Activated naive CD4-positive, alpha-beta T cell treated with anti-CD3 and anti-CD28 coated beads, Interleukin-2, amount 50 U/mL, for 24 hours (primary cell): Measurements from ENCODE around the gene HAUS1.
"Not testable (repeated sequence)": the region's sequence is repeated elsewhere in the genome, so short reads cannot be mapped to it uniquely, and the experiment has no call there.

Experiments used
- H3K27ac Mint-ChIP-seq: one replicate; pipeline ENCODE4 v1.8.0; 2021; ENCODE audit warnings: mild to moderate bottlenecking, mixed read lengths
- H3K27me3 Mint-ChIP-seq: one replicate; pipeline ENCODE4 v1.8.0; 2021; ENCODE audit warnings: mixed read lengths
- H3K36me3 Mint-ChIP-seq: one replicate; pipeline ENCODE4 v1.8.0; 2021; ENCODE audit warnings: mixed read lengths
- H3K4me1 Mint-ChIP-seq: one replicate; pipeline ENCODE4 v1.8.0; 2021; ENCODE audit warnings: mixed read lengths
- H3K4me3 Mint-ChIP-seq: one replicate; pipeline ENCODE4 v1.8.0; 2021; ENCODE audit warnings: mild to moderate bottlenecking, mixed read lengths
- H3K9me3 Mint-ChIP-seq: one replicate; pipeline ENCODE4 v1.8.0; 2021; ENCODE audit warnings: mixed read lengths

The HAUS1 gene

DNA sequence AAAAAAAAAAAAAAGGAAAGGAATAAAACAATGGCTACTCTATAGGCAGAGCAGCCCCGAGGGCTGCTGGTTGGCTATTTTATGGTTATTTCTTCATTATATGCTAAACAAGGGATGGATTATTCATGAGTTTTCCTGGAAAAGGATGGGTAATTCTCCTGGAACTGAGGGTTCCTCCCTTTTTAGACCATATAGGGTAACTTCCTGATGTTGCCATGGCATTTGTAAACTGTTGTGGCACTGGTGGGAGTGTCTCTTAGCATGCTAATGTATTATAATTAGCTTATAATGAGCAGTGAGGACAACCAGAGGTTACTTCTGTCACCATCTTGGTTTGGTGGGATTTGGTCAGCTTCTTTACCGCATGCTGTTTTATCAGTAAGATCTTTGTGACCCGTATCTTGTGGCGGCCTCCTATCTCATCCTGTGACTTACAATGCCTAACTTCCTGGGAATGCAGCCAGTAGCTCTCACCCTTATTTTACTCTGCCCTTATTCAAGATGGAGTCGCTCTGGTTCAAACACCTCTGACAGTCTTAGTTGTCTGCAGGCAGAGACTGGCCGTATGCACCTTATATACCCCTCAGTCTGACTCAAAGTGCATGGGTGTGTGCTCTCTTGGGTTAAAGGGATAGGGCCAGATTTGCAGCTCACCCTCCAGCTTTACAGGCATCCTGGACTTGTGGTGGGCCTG, 57.7 kb downstream of the HAUS1 start:
- Mint-ChIP-seq H3K4me1 (peaks cover 50% of the 10 kb centered on the region), H3K27ac (no peak overlapping the region), H3K4me3 (no peak overlapping the region), H3K27me3 (no peaks in the 10 kb centered on the region), H3K9me3 (no peaks in the 10 kb centered on the region), H3K36me3 (no peaks in the 10 kb centered on the region)

DNA sequence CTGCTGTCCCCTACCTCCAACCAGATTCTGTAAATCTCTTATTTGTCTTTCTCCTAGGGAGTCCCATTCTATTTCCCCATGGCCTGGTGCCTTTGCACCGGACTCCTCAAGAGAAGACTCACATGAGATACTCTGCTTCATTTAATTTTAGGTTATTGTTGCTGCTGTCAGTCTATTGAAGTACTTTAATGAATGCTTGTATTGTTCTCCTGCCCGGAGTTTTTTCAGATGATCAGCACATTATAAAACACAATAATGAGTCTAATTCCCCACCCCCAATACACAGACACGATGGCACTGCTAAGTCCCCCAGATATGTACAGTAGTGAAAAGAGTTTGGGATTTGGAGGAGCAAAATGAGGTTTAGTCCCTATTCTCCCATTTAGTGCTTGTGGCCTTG, 58.9 kb downstream of the HAUS1 start:
- Mint-ChIP-seq H3K9me3 (no peaks in the 10 kb centered on the region), H3K36me3 (no peaks in the 10 kb centered on the region), H3K27ac (no peak overlapping the region), H3K4me1 (peaks cover 45% of the 10 kb centered on the region), H3K4me3 (no peak overlapping the region), H3K27me3 (no peaks in the 10 kb centered on the region)

GRCh38 chr18:46163941-46164499, 59.8 kb downstream of the HAUS1 start:
- Mint-ChIP-seq H3K4me1 (peaks cover 42% of the 10 kb centered on the region), H3K9me3 (no peaks in the 10 kb centered on the region), H3K27ac (no peak overlapping the region), H3K36me3 (no peaks in the 10 kb centered on the region), H3K4me3 (no peak overlapping the region), H3K27me3 (no peaks in the 10 kb centered on the region)

DNA sequence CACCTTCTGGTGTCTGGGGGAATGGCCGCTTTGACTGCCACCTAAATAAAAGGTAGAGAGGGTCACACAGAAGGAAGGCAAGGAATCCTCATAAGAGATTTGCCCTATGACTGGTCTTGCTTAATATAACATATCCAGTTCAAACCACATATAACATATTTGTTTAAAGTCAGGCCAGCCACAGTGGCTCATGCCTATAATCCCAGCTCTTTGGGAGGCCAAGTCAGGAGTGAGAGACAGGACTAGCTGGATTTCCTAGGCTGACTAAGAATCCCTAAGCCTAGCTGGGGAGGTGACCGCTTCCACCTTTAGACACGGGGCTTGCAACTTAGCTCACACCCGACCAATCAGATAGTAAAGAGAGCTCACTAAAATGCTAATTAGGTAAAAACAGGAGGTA, 60.3 kb downstream of the HAUS1 start:
- H3K27me3 Mint-ChIP-seq, H3K36me3 Mint-ChIP-seq, H3K9me3 Mint-ChIP-seq, H3K27ac Mint-ChIP-seq, H3K4me3 Mint-ChIP-seq: not testable (repeated sequence)
- H3K4me1 Mint-ChIP-seq = peaks cover 47% of the 10 kb centered on the region

GRCh38 chr18:46164920-46165319, 60.7 kb downstream of the HAUS1 start:
- H3K4me3 Mint-ChIP-seq = no peak overlapping the region
- no peaks in the 10 kb centered on the region for H3K27me3 Mint-ChIP-seq
- H3K9me3 Mint-ChIP-seq = no peaks in the 10 kb centered on the region
- no peak overlapping the region for H3K27ac Mint-ChIP-seq
- peaks cover 49% of the 10 kb centered on the region for H3K4me1 Mint-ChIP-seq
- H3K36me3 Mint-ChIP-seq = no peaks in the 10 kb centered on the region

DNA sequence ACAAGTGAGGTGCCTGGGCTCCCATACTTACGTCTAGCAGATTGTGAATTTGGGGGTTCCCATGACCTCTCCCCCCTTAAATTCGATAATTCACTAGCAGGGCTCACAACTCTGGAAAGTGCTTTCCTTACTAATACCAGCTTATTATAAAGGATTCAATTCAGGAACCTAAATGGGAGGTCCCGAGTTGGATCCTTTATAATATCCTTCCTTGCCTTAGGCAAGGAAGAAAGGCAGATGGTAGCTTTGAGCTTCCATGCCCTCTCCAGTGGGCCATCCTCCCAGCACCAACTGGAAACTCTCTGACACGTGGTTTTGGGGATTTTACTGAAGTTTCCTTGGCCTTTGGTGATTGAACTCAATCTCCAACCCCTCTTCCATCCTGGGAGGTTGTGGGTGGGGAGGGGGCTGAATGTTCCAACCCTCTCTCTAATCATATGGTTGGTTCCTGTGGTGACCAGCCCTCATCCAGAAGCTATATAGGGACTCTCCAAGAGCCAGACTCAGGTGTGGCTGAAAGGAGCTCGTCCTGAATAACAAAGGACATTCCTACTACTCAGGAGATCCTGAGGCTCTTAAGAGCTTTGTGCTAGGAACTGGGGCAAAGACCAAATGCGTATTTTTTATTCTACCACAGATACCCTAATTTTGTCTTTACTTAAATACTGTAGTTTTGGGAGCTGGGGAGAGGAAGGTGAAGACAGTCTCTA, 62.2 kb downstream of the HAUS1 start:
- Mint-ChIP-seq H3K4me3 (no peak overlapping the region), H3K27me3 (no peaks in the 10 kb centered on the region), H3K27ac (no peak overlapping the region), H3K4me1 (peaks cover 37% of the 10 kb centered on the region), H3K36me3 (no peaks in the 10 kb centered on the region), H3K9me3 (no peaks in the 10 kb centered on the region)

DNA sequence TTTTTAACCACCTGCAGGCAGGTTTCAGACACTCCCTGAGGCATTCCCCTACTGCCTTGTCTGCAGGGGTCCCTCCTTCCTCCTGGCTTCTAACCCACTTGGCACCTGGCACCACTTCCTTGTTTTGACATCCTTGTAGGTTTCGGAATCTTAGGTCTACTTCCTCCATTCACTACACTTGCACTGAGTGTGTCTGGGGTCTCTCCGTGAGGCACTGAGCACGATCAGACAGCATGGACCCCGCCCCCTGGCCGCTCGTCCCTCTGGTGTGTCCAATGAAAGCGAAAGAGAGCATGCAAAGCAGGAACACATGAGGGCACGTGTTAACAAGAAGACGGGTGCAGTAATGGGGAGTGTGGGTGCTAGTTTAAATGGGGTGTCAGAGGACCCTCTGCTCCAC, 63.8 kb downstream of the HAUS1 start:
- Mint-ChIP-seq H3K27ac (peak overlapping the region; percentile 80), H3K4me1 (peaks cover 35% of the 10 kb centered on the region), H3K36me3 (no peaks in the 10 kb centered on the region), H3K27me3 (no peaks in the 10 kb centered on the region), H3K9me3 (no peaks in the 10 kb centered on the region), H3K4me3 (peak overlapping the region; percentile 67)

- H3K27me3 Mint-ChIP-seq = no peaks in the 10 kb centered on the region
- H3K4me1 Mint-ChIP-seq = peaks cover 30% of the 10 kb centered on the region
- H3K4me3 Mint-ChIP-seq = no peak overlapping the region
- no peaks in the 10 kb centered on the region for H3K9me3 Mint-ChIP-seq
- H3K36me3 Mint-ChIP-seq = peaks cover 2% of the 10 kb centered on the region
- H3K27ac Mint-ChIP-seq = no peak overlapping the region
Observed at GRCh38 chr18:46169464-46169941, 65.3 kb downstream of the HAUS1 start.

DNA sequence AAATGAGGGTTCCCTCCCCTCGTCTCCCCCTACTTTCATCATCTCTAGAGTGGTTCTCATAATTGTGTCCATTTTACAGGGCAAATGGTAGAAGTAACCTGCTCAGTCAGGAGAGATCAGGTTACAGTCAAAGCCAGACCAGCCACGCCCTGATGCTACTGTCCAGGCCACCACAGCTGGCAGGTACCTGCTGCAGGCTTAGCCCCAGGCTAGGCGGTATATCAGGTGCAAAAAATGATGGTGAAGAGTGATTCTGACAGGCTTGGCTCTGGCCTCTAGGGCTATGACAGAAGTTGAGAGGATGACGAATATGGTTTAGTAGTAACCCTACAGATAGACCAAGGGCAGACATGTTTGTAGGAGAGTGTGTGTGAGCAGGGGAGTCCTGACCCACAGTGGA, 67.1 kb downstream of the HAUS1 start:
- Mint-ChIP-seq H3K4me1 (peaks cover 40% of the 10 kb centered on the region), H3K27ac (peak overlapping the region; percentile 19), H3K9me3 (no peaks in the 10 kb centered on the region), H3K36me3 (peaks cover 2% of the 10 kb centered on the region), H3K27me3 (no peaks in the 10 kb centered on the region), H3K4me3 (no peak overlapping the region)

- Mint-ChIP-seq H3K4me3 (peak overlapping the region; percentile 99), H3K27me3 (no peaks in the 10 kb centered on the region), H3K9me3 (no peaks in the 10 kb centered on the region), H3K4me1 (peaks cover 41% of the 10 kb centered on the region), H3K27ac (peak overlapping the region; percentile 99), H3K36me3 (peaks cover 4% of the 10 kb centered on the region)
Observed at GRCh38 chr18:46173393-46174341, 69.5 kb downstream of the HAUS1 start.

DNA sequence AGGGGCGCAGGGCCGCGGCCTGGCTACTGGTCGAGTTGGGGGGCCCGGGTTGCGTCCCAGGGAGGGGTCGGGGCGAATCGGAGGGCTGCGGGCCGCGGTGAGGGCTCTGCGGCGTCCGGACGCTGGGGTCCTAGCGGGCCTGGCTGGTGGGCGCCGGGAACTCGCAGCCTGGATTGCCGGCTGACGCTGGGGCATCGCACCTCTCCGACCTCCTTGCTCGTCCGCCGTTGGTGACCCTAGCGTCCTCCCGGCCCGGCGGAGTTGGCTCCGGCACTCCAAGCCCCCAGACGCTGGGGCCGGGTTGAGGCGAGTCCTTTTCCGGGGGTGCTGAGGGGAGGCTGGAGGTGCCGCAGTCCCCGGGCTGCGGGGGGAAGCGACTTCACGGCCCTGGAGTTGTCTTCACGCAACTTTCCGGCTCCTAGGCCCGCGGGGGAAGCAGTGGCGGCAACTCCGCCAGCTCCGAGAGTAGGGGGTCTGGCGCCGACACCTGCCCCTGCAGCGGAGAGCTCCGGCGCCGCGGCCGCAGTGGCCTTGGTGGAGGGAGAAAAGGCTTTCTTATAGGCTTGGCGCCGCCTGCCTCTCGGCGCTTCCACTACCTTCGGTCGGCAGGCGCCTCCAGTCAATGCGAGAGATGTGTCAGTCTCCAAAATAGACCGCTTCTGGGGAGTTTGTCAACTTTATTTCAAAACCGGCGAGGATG, 70.3 kb downstream of the HAUS1 start:
- Mint-ChIP-seq H3K27ac (peak overlapping the region; percentile 84), H3K4me3 (peak overlapping the region; percentile 99), H3K4me1 (peaks cover 38% of the 10 kb centered on the region), H3K9me3 (no peaks in the 10 kb centered on the region), H3K27me3 (no peaks in the 10 kb centered on the region), H3K36me3 (peaks cover 6% of the 10 kb centered on the region)

DNA sequence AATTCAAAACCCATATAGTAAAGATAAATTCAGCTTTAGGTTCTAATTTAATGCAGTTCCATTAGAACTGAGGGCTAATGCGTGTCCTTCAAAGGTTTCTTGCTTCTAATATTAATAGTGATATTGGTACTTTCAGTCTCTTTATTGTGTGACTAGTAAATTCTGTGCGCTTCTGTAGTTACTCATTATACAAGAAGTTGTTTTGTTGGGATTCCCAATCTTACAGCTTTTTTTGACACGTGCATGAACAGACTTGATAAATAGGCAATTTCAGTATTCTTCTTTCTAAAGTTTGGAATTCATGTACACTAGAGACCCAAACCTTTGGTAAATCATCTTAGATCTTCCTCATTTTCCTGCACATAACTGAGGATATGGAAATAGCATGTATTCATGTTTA, 71.8 kb downstream of the HAUS1 start:
- Mint-ChIP-seq H3K27me3 (no peaks in the 10 kb centered on the region), H3K36me3 (peaks cover 9% of the 10 kb centered on the region), H3K27ac (peak overlapping the region; percentile 65), H3K4me1 (peaks cover 48% of the 10 kb centered on the region), H3K9me3 (no peaks in the 10 kb centered on the region), H3K4me3 (peak overlapping the region; percentile 93)
